22Rv1 (cell line): ENCODE measurements around the gene ZNF765.

Source experiments
- H3K27ac ChIP-seq: fragments of 450-650 bp; 2 replicates; pipeline ENCODE4 v1.5.1; 2017
- ZFX ChIP-seq: fragments of 450-650 bp; IDR thresholded peaks from 2 replicates; pipeline ENCODE4 v1.6.1; 2017; ENCODE audit warnings: antibody characterized with exemption, borderline replicate concordance
- TF ChIP-seq, protein P1 (sequence below): fragments of 450-650 bp; IDR thresholded peaks from 2 replicates; pipeline ENCODE4 v1.5.1; 2017; ENCODE audit warnings: mild to moderate bottlenecking

Gene ZNF765

DNA sequence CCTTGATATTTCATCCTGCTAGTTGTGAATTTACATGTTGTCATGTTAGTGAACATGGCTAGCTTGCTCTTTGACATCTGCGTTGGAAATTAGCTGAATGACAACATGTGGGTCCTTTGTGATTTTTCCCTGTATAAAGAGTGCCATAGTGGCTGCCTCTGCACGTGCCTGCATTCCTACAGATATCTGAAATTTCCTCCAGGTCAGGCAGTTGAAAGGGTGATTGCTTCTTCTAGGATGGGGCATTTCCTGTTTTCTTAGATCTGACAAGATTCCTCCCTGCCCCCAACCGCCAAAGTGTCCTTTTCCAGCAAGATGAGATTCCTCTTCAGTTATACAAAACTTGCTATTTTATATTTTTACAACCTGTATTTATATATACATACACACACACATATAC is 20.7 kb upstream of the ZNF765 start:
- no peak overlapping the region for H3K27ac ChIP-seq
- TF ChIP-seq, protein P1, sequence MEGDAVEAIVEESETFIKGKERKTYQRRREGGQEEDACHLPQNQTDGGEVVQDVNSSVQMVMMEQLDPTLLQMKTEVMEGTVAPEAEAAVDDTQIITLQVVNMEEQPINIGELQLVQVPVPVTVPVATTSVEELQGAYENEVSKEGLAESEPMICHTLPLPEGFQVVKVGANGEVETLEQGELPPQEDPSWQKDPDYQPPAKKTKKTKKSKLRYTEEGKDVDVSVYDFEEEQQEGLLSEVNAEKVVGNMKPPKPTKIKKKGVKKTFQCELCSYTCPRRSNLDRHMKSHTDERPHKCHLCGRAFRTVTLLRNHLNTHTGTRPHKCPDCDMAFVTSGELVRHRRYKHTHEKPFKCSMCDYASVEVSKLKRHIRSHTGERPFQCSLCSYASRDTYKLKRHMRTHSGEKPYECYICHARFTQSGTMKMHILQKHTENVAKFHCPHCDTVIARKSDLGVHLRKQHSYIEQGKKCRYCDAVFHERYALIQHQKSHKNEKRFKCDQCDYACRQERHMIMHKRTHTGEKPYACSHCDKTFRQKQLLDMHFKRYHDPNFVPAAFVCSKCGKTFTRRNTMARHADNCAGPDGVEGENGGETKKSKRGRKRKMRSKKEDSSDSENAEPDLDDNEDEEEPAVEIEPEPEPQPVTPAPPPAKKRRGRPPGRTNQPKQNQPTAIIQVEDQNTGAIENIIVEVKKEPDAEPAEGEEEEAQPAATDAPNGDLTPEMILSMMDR: no peak
- TF ChIP-seq ZFX: no peak

DNA sequence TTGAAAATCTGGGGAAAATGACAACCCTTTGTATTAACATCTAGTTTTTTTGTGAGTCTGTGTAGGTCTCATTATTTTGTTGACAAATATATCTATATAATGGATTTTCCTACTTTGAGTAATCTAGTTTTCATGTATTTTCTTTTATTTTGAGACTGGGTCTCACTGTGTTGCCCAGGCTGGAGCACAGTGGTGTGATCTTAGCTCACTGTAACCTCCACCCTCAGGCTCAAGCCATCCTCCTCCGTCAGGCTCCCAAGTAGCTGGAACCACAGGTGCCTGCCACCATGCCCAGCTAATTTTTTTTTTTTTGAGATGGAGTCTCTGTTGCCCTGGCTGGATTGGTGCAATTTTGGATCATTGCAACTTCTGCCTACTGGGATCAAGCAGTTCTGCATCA is 20.2 kb upstream of the ZNF765 start:
- no peak overlapping the region for H3K27ac ChIP-seq
- TF ChIP-seq, protein P1: no peak
- no peak for TF ChIP-seq ZFX

GRCh38 chr19:53381376-53381775 is 13.6 kb upstream of the ZNF765 start:
- TF ChIP-seq ZFX: no peak
- TF ChIP-seq, protein P1: no peak
- H3K27ac ChIP-seq: no peak overlapping the region

DNA sequence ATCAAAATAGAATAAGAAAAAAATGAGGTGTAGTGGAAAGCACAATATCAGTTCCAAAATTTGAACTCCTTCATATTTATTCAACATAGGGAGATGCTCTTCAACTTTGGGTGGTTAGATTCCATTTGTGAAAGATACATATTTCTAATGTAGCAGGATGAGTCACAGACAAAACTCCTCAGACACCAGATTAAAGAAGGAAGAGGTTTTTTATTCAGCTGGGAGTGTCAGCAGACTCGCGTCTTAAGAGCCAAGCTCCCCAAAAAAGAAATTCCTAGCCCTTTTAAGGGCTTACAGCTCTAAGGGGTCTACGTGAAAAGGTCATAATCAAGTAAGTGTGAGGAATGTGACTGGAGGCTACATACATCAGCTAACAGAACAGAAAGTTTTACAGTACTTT is 6.8 kb upstream of the ZNF765 start:
- TF ChIP-seq, protein P1: no peak
- no peak for TF ChIP-seq ZFX
- no peak overlapping the region for H3K27ac ChIP-seq

GRCh38 chr19:53388904-53389303 is 6.0 kb upstream of the ZNF765 start:
- H3K27ac ChIP-seq: no peak overlapping the region
- no peak for TF ChIP-seq ZFX
- TF ChIP-seq, protein P1: no peak

GRCh38 chr19:53389571-53389970 is 5.4 kb upstream of the ZNF765 start:
- TF ChIP-seq, protein P1: no peak
- TF ChIP-seq ZFX: no peak
- no peak overlapping the region for H3K27ac ChIP-seq

DNA sequence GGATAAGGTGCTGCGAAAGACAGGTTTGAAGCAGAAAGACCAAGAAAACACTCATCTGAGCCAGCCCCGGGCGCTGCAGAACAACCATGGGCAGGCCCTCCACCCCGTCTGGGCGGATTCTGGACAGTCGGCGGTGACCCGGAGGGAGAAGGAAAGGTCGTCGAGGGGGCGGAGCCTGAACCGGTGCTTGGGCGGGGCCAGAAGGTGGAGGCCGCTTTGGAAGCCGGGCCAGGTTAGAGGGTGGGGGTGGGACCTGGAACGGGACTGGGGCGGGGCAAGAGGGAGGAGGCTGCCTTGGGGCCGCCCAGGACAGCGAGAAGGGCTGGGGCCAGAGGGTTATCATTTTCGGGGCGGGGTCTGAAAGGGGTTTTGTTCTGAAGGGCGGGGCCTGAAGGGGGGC is 5.0 kb upstream of the ZNF765 start:
- H3K27ac ChIP-seq: no peak overlapping the region
- TF ChIP-seq, protein P1: no peak
- TF ChIP-seq ZFX: no peak
